Endometrial microvascular endothelial cells (primary cell): ENCODE data around the gene EPDR1. TPM values are rescaled to one million over a fixed set of nuclear protein-coding genes. Genes with fewer than 3 reads are reported as not detected.
"Not testable (repeated sequence)": the region's sequence is repeated elsewhere in the genome, so short reads cannot be mapped to it uniquely, and the experiment has no call there.

ENCODE experiments used
- in situ Hi-C: cut with HindIII; loops from 2 replicates; pipeline ENCODE4 v1.10.0; 2017; ENCODE audit warnings: low sequenced_read_pairs, low pct_unique_long_range_greater_than_20kb; ENCODE audit errors: inconsistent ontology term
- total RNA-seq: library from RNA; depleted of rRNA; stranded (reverse); fragments of >200 nt; gene quantifications from one replicate; pipeline ENCODE4 v1.2.3, GENCODE V29; 2015; ENCODE audit errors: inconsistent ontology term

EPDR1 gene
- total RNA-seq, 1 donor from 2014 or later: 2.0 TPM

DNA sequence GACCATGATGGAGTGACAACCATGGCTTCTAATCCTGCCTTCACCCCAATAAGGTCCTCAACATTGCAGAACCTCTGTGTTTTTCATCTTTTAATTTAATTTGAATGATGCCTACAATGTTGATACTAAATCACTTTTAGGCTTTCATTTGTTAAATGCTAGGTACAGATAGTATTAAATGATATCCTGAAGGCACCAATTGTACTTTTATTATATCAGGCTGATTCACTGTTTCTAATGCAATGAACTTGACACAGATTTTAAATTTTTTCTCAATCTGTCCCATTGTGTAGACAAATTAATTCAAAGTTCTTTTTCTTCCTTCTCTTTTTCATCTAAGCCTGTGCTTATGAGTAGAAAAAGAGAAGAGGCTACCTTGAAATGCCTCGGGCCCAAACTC is 5.2 kb downstream of the EPDR1 start:
- in situ Hi-C loops: no loop called here

DNA sequence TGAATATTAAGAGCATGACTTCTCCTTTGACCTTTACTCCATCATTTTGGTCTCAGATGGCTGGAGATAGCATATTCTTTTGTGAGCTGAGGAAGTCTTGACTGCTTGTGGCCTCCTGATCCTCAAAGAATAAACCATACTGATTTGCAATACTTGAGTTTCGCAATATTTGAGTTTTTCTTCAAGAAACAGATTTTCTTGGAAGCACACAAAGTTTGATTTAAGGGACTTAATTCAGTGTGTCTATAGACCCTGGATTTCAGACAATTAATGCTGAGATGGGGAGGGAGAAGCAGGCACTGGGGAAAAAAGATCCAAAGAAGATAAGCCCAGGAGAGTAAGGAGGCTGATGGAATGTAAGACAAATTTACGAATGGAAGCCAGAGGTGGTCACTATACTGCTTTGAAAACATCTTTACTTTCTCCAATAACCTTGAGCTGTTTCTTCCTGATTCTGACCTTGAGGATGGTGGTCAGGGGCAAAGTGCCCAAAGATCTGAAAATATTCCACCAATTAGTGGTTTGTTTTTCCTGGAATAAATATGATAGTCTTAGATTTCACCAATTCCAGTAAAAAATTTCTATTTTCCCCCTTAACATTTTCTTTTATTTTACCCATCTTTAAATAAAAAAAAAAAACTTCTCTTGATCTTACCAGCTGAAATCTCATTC is 7.5 kb downstream of the EPDR1 start:
- in situ Hi-C loops: no loop called here

DNA sequence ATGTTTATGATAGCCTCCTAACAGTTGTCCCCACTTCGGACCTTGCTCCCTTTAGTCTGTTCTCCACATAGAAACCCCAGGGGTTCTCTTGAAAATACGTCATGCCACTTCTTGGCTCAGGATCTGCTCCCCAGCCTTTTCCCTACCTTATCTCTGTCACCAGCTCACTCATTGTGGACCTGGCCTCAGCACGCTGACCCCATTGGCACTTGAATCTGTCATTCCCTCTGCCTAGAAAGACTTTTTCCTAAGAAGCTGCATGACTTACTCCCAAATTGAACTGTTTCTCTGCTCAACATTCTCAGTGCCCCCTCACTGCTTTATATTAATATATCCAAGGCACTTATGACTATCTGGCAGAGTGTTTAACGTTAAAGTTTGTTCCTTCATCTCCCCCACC is 8.4 kb downstream of the EPDR1 start:
- in situ Hi-C loops: no loop called here

DNA sequence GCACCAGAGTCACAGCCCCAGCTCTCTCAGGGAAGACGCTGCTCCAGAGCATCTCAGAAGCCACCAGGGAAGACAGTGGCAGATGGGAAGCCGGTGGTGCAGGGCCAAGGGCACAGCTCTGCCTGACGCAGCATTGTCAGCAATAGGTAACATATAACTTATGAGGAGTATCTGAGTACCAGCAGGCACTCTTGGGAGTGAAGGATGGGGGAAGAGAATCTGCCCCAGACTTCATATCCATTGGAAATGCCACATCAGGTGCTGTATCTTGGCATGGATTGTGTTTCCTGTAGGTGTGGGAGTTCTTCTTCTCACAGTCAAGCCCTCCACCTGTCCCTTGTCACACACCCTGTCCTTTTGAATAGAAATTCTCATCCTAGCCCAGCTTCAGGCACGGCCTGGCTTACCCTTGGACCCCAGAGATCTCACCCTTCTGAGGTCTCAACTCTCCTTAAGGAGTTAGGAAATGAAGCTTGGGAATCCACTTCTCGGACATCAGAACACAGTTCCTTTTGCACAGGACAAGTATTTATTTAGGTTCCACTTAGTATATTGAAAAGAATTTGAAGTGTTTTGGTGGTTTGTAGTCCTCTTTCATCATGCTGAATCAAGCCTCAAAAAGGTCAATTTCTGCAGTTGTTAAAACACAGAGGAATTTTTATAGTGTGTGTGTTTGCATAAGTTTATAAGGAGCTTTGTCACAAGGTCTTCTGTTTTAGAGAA is 9.9 kb downstream of the EPDR1 start:
- in situ Hi-C loops: no loop called here

DNA sequence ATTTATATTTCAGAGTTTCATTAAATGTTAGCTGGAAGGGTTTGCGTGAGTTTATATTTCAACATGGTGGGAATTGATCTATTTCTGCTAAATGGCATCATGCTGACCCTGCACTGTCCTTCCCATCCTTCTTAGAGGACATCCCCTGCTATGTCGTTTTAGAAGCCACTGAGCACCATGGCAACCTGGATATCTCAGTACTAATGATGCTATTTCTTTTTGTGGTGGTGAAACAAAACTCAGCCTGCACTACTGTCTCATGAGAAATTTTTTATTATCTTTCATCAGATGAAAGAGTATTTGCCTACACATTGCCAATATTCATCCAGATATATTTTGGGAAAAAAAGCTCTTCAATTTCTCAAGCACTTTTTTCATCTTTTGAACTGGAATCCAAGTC is 12.1 kb downstream of the EPDR1 start:
- in situ Hi-C loops: no loop called here

DNA sequence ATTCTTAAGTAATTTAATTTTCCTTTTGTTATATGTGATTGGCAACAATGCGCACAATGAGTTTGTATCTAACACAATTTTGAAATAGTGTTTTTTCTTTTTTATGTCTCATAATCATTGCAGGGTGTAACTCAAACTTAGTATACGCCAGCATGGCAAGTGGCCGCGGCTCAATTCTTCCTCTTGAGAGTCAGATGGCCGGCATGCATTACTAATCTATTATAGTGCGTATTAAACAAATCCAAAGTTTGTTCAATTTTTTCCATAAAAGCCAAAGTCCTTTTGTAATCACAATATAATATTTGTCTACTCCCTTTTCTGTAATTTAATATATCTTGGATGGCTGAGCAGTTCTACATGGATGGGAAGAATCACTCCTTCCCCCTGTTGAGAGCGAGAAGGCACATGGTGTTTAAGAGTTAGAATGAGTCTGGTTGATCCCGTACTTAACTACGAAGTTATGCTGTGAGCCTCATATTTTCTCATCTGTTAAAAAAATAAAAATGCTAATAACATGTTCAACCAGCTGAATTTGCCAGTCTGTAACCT is 12.7 kb downstream of the EPDR1 start:
- in situ Hi-C loops: no loop called here

DNA sequence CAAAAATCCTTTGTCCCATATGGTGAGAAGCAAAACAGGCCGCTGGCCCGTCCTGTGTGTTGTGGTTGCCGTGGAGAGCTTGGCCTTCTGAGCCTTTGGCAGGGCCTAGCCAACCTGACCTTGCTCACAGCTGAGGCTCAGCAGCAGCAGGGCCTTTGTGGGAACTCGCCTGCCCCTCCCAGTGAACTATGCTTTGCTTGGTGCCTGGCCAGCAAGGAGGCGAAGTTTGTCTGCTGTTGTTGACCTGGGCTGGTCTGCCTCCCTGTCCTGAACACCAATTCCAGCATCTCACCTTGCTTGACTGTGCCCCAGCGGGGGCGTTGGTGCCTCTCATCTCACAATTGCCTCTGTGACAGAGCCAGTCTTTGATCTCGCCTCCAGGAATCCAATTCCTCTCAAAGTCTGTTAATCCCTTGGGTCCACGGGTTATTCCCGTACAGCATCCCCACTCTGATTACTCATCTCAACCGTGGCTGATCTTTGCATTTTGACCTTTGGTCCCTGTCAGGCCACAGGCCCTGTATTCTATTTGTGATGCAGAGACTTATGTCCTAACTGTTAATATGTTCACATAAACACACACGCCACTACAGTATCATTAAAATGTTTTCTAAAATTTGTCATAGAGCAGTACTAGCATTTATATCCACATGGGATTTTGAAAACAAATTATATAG is 22.6 kb downstream of the EPDR1 start:
- in situ Hi-C loops: no loop called here

DNA sequence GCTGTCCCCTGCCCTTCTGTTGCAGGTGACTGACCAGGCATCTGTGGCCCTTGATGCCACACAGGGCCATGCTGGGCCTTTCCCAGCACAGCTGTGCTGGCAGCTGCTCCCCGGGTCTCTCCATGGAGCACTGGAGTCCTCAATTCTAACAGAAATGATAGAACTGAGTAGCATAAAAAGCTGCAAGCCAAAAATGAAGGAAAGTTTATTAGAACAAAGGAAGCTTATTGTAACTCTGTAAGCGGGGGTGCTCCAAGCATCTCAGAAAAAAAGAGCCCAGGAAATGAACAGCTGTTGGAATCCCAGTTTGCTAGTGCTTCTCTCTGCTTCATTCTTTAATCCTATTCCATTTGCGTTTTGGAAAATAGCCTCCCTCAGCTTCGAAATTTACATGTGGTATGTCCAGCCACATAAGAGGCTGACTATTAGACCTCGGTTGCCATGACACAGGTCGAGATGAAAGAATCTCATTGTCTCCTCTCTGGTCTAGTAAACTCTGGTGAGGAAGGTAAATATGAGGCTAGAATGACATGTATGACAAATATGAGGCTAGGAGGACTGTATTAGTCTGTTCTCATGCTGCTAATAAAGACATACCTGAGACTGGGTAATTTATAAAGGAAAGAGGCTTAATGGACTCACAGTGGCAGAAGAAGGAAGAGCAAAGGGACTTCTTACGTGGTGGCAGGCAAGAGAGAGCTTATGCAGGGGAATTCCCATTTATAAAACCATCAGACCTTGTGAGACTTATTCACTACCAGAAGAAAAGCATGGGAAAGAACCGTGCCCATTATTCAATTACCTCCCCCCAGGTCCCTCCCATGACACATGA is 23.7 kb downstream of the EPDR1 start:
- in situ Hi-C loops: no loop called here

DNA sequence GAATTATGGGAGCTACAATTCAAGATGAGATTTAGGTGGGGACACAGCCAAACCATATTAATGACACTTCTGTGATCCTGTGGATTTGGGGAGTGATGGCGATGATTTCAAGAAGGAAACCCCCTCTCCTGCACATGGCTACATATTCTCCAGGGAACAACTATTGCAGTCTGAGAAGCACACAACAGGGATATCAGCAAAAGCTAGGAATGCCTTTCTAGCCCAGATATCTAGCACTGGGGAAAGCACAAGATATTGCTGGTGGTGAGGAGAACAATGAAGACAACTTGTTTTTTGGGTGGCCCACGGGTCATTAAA is 24.3 kb downstream of the EPDR1 start:
- in situ Hi-C loops: no loop called here

DNA sequence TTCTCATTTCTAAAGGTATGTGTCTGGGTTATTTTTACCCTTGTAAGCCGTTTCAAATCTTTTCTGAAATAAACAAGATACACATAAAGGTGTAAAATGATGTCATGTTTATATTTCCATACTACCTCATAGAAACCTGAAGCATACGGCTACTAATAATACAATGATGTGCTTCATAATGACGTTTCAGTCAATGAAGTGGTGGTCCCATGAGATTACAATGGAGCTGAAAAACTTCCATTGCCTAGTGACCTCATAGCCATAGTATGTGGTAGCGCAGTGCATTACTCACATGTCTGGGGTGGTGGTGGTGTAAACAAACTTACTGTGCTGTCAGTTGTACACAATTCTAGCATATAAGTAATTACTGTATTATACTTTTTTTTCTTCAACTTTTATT is 24.9 kb downstream of the EPDR1 start:
- in situ Hi-C loops: no loop called here

DNA sequence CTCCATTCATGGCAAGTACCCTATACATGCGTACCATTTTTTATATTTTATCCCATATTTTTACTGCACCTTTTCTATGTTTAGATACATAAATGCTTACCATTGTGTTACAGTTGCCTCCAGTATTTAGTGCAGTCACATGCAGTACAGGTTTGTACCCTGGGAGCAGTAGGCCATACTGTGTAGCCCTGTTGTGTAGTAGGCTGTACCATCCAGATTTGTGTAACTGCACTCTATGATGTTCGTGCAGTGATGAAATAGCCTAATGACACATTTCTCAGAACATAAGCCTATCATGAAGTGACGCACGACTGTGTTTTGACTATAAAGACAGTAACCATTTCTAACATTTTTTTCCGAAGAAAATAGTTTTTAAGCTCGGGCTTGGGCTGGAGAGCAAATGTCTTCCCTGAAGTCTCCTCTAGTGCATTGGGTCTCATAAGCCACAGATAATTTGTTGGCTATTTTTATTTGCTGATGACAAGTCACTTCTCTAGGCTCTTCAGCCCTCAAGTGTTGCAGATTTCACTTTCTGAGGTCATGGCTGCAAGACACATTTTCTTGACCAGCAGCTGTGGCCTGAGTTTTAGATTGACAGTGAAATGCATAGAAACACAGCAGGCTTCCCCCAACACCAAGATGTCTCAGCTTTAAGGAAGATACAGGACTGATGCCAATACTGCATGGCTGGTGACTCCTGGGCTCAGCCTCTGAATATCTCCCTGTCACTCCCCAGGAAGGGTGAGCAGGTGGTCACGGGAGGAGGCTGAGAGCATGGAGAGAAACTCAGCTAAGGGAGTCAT is 26.9 kb downstream of the EPDR1 start:
- in situ Hi-C loops: no loop called here

DNA sequence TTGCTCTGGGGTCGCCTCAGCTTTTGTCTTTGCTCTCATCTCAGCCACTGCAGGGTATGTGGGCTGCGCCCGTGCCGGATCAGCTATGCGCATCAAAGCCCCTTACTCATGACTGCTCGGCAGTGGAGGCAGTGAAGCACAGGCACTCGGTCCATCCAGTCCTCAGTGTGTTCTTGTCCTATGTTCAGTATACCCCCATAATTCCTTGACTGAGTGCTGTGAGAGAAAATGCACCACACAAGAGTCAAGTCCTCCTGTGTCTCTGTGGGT is 27.4 kb downstream of the EPDR1 start:
- in situ Hi-C loops: no loop called here

DNA sequence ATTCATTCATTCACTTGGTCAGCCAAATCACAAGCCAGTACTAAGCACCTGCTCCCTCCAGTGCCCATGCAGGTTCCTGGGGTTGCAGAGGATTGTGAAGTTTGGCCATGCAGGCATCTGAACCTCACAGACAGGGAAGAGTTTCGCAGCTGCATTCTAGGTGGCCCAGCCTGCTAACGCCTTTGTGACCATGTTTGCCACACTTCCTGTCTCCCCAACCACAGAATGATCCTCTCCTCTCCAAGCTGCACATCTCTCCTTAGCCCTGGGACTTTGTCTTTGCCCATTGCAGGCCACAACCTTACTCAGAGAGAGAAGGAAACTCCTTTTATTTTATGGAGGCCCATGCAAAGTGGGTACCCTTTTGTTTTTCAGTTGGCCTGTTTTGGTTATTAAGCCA is 31.8 kb downstream of the EPDR1 start:
- in situ Hi-C loops: no loop called here

DNA sequence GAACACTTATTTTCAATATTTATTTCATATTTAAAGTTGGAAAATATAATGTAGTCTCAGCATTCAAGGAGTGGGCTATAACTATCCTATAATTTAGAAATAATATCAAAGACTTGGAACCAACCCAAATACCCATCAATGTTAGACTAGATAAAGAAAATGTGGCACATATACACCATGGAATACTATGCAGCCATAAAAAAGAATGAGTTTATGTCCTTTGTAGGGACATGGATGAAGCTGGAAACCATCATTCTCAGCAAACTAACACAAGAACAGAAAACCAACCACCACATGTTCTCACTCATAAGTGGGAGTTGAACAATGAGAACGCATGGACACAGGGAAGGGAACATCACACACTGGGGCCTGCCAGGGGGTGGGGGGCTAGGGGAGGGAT is 33.8 kb downstream of the EPDR1 start:
- in situ Hi-C loops: not testable (repeated sequence)

DNA sequence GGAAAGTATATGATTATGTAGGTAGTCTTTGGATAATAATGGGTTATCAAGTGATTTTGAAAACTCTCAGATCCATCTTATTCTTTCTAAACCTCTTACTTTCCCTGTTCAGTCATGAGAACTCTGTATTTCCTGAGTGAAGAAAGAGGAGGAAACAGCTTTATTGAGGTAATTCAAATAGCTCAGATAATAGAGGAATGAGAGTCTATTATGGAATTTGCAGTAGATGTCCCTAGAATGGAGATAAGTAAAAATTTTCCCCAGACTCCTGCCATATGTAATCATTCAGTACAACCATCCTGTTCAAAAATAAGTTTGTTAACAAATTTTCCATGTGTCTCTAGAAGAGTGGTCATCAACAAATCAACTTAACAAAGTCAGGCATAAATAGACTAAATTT is 36.4 kb downstream of the EPDR1 start:
- in situ Hi-C loops: no loop called here

DNA sequence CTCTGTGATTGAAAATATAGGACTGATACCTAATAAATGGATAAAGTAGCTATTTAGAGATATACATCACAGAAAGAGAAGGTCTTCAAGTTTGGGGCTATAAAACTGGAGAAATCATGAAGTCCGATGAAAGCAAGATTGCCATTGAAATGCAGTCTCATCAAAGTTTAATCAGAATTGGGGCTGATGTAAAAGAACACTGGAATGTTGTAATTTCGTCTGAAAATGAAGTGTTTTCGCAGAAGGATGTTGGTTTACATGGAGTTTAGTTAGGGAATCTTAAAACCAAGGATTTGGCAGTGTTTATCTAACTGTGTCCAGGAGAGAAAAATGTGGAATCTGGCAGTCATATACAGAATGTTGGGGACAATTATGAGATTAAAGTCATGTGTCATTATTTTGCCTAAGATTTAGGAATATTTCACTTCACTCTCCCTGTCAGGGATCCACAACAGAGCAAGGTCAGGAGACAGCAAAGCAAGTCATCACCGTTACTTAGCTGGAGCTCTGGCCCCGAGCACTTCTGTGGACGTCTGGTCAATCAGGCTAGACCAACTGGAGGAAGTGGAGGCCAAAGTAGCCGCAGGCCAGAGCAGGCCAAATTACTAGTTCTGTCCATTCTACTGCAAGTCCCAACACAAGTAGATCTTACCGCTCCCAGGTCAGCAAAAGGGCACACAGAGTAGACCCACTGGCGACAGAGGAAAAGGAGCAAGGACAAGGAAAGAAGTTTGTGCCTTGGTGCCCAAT is 37.0 kb downstream of the EPDR1 start:
- in situ Hi-C loops: no loop called here

DNA sequence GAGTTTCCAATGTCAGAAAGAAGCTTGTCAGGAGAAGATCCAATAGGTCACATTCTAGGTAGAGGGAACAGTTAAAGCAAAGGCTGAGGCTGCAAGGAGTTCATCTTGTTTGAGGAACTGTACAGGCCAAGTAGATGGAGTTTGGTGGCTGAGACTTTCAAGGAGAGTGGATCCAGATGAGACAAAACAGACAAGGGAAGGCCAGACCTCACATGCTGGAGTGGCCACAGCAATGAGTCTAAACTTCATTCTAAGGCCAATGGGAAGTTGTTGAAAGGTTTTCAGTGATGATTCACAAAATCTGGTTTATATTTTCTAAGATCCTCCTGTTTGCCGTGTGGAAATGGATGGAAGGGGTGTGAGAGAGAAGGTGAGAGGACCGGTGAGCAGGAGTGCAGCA is 40.0 kb downstream of the EPDR1 start:
- in situ Hi-C loops: no loop called here

DNA sequence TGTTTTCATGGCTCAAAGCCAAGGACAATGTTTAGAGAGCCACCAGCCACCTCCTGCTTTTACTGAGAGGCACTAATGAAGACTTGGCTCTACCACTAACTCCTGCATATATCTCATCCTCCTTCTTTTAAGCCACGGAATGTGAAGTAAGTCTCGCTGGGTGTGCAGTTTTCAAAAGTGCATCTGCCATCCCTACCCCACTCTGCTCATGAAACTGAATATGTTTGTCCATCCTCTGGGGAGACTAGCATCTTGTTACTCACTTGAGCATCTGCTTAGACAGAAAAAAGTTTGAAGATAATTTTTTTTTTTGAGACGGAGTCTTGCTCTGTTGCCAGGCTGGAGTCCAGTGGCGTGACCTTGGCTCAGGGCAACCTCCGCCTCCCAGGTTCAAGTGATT is 40.8 kb downstream of the EPDR1 start:
- in situ Hi-C loops: no loop called here
